ENCODE measurements around the gene TNS1.

DNA sequence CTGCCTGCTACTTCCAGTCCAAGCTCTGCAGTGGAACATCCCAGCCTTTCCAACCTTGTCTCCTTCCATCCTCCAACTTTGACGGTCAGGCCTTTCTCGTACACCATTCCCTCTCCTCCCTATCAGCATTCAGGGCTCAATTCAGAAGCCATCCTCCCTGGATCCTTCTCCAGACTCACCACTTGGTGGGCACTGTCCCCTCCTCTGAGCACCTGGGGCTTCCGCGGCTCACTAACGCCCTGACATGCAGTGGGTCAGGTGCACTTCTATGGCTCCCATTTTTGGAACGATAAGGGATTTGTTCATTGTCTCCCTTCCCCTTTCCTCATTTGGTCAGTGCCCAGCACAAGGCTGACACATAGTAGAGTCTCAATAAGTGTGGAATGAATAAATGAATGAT, 56.7 kb downstream of the TNS1 start:
- TF ChIP-seq, protein P1, sequence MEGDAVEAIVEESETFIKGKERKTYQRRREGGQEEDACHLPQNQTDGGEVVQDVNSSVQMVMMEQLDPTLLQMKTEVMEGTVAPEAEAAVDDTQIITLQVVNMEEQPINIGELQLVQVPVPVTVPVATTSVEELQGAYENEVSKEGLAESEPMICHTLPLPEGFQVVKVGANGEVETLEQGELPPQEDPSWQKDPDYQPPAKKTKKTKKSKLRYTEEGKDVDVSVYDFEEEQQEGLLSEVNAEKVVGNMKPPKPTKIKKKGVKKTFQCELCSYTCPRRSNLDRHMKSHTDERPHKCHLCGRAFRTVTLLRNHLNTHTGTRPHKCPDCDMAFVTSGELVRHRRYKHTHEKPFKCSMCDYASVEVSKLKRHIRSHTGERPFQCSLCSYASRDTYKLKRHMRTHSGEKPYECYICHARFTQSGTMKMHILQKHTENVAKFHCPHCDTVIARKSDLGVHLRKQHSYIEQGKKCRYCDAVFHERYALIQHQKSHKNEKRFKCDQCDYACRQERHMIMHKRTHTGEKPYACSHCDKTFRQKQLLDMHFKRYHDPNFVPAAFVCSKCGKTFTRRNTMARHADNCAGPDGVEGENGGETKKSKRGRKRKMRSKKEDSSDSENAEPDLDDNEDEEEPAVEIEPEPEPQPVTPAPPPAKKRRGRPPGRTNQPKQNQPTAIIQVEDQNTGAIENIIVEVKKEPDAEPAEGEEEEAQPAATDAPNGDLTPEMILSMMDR (IDR thresholded peaks at IDR 0.05; ENCODE audit: poor library complexity), result no peak
- no peak for TF ChIP-seq EZH2 (IDR thresholded peaks at IDR 0.05; ENCODE audit: borderline replicate concordance)

All from hepatocyte (in vitro differentiated cells).